Measurements from ENCODE around the gene ATPAF2. TPM values are rescaled to one million over a fixed set of nuclear protein-coding genes. Genes with fewer than 3 reads are reported as not detected.

ATPAF2 gene
- total RNA-seq, 1 experiment from 2014 or later: 17.8 TPM

DNA sequence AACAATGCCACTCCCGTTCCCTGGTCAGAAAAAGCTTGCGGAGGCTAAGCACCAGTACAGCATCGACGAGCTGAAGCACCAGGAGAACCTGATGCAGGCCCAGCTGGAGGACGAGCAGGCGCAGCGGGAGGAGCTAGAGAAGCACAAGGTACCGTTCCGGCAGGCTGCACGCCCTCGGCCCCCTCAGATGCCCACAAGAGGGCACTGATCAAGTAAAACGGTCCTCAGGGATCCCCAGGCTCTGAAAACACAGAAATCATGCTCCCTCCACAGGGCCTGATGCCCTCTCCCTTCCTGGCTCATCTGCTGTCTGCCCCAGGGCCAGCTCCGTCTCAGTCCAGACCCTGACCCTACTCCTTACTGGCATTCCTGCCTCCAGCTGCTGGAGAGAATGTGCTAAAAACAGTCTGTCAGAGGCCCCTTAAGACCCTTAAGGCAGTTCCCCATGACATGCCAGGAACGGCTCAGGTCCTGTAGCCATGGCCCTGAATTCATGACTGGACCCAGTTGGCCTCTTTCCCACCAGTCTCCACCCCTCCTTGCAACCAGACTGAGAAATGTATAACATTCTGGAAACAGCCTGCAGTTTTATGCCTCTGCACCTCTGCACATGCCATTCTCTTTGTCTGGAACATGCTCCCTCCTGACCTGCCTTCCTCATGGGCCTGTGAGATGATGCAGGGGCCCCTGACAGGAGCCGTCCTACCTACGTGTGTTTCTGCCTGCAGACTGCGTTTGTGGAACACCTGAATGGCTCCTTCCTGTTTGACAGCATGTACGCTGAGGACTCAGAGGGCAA, 44.5 kb downstream of the ATPAF2 start:
- no peak for DNase-seq (ENCODE audit: low read depth in 1 of 2, low spot score in 2 of 2)
- no peaks in the 10 kb centered on the region for H3K27me3 ChIP-seq (replicated peaks)
- H3K27ac ChIP-seq: no peak overlapping the region
- H3K4me1 ChIP-seq (replicated peaks): peaks cover 13% of the 10 kb centered on the region
- no peaks in the 10 kb centered on the region for H3K36me3 ChIP-seq
- H3K4me3 ChIP-seq: no peak overlapping the region
- no peaks in the 10 kb centered on the region for H3K9me3 ChIP-seq (replicated peaks)

DNA sequence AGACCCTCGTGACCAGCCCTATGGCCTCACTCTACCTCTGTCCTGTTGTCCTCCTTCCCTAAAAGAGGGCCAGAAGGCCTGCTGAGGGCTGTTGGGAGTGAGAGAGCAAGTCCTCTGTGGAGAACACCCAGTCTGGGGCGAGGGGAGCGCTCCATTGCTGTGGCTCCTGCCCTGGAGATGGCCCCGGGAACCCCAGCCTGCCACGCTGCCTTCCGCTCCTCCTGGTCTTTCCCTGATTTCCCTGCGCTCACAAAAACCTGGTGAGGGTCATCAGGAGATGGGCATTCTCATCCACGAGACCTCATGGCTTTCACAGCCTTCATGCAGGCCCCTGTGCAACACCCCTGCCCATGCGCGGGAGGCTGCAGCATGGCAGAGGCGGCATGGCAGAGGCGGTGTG, 45.1 kb downstream of the ATPAF2 start:
- Histone ChIP-seq H3K27ac (no peak overlapping the region), H3K9me3 (replicated peaks) (no peaks in the 10 kb centered on the region), H3K36me3 (no peaks in the 10 kb centered on the region), H3K4me1 (replicated peaks) (peaks cover 13% of the 10 kb centered on the region), H3K4me3 (no peak overlapping the region), H3K27me3 (replicated peaks) (no peaks in the 10 kb centered on the region)
- no peak for DNase-seq (ENCODE audit: low read depth in 1 of 2, low spot score in 2 of 2)

DNA sequence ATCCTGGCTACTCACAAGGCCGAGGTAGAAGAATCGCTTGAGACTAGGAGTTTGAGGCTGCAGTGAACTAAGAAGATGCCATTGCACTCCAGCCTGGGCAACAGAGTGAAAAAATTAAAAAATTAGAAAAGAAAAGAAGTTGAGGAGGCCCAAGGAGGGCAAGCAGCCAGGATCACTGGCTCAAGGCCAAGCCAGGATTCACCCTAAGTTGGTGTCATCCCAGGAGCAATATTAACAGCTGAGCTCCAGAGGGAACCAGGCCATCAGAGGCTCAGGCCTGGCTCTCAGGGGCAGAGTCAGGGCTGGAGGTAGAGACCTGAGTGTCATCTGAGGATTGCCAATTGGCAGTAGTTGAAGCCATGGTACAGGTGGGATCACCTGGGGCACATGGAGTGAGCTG, 45.6 kb downstream of the ATPAF2 start:
- H3K9me3 ChIP-seq (replicated peaks): no peaks in the 10 kb centered on the region
- no peaks in the 10 kb centered on the region for H3K27me3 ChIP-seq (replicated peaks)
- H3K36me3 ChIP-seq: no peaks in the 10 kb centered on the region
- no peak for DNase-seq (ENCODE audit: low read depth in 1 of 2, low spot score in 2 of 2)
- peaks cover 13% of the 10 kb centered on the region for H3K4me1 ChIP-seq (replicated peaks)
- no peak overlapping the region for H3K4me3 ChIP-seq
- no peak overlapping the region for H3K27ac ChIP-seq

DNA sequence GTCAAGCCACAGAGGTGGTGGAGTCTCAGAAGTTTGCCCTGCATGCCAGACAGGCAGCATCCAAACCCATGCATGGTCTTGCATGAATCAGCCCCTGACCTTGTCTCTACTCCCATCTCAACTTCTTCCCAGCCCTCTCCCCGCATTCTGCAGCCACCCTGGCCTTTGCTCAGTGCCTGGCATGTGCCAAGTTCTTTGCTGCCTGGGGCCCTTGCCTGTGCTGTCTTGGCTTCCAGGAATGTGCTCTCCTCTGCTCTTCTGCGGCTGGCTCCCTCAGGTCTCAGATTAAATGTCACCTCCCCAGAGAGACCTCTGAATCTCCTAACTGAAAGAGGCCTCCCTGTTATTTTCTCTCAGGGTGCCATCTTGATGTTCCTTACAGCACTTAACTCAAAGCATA, 48.7 kb downstream of the ATPAF2 start:
- Histone ChIP-seq H3K4me3 (no peak overlapping the region), H3K9me3 (replicated peaks) (no peaks in the 10 kb centered on the region), H3K27ac (peak overlapping the region; percentile 86), H3K27me3 (replicated peaks) (no peaks in the 10 kb centered on the region), H3K36me3 (no peaks in the 10 kb centered on the region), H3K4me1 (replicated peaks) (peaks cover 13% of the 10 kb centered on the region)
- DNase-seq (ENCODE audit: low read depth in 1 of 2, low spot score in 2 of 2): no peak

DNA sequence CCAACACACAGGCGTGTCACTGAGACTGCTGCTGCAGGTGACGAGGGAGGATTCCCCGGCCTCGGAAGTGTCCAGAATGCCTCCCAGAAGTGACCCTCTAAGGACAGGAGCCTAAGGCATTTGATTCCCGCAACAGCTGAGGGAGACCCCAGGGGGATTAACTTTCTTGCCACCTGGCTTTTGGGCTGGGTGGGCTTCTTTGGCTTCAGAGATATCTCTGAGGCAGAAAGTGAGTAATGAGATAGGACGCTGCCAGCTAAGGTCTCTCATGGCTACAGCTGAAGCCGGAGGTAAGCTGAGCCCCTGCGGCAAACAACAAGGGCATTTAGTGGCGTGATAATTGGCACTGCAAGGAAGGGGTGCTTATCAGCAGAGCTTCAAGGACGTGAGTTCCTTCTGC, 49.4 kb downstream of the ATPAF2 start:
- Histone ChIP-seq H3K4me3 (no peak overlapping the region), H3K27ac (no peak overlapping the region), H3K27me3 (replicated peaks) (no peaks in the 10 kb centered on the region), H3K36me3 (no peaks in the 10 kb centered on the region), H3K9me3 (replicated peaks) (no peaks in the 10 kb centered on the region), H3K4me1 (replicated peaks) (peaks cover 13% of the 10 kb centered on the region)
- no peak for DNase-seq (ENCODE audit: low read depth in 1 of 2, low spot score in 2 of 2)

DNA sequence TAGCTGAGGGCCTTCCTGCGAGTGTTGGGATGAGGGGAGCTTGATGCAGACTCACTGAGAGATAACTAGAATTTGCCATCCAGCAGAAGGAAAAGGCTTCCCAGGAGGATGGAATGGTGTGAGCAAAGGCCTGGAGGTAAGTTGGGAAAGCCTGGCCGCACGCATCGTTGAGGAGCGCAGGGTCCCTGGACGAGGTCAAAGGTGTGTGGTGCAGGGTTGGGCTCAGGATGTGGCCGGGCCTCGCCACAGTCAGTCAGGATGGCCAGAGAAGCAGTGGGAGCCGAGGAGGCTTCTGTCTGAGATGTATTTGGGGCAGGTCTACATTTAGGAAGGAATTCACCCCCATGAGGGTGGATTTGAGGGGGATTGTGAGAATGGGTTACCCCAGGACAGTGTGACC, 49.9 kb downstream of the ATPAF2 start:
- H3K4me1 ChIP-seq (replicated peaks): peaks cover 13% of the 10 kb centered on the region
- H3K36me3 ChIP-seq: no peaks in the 10 kb centered on the region
- no peaks in the 10 kb centered on the region for H3K27me3 ChIP-seq (replicated peaks)
- no peak overlapping the region for H3K4me3 ChIP-seq
- H3K27ac ChIP-seq: no peak overlapping the region
- DNase-seq (ENCODE audit: low read depth in 1 of 2, low spot score in 2 of 2): no peak
- no peaks in the 10 kb centered on the region for H3K9me3 ChIP-seq (replicated peaks)

DNA sequence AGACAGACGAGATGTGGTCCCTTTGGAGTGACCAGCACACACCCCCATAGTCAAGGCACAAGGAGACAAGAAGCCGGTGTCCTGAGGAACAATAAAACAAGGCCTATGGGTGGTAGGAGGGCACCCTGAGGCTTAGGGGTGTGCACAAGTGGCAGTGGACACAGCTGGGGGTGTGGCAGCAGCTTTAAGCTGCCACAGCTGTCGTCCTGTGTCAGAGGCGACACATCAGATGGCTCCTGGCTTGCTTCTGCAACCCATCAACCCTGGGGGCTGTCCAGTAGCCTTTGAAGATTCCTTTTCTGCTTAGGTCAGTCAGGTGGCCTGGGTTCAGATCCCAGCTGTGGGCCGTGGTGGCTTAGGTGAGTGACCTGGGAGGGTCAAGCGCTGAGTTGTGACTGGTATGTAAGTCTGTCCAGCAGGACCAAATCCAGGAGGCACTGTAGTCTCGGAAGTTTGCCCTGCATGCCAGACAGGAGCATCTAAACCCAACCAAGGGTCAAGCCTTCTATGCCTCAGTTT, 50.5 kb downstream of the ATPAF2 start:
- H3K4me3 ChIP-seq: no peak overlapping the region
- H3K27me3 ChIP-seq (replicated peaks): no peaks in the 10 kb centered on the region
- no peak overlapping the region for H3K27ac ChIP-seq
- no peaks in the 10 kb centered on the region for H3K9me3 ChIP-seq (replicated peaks)
- H3K36me3 ChIP-seq: no peaks in the 10 kb centered on the region
- no peak for DNase-seq (ENCODE audit: low read depth in 1 of 2, low spot score in 2 of 2)
- peaks cover 13% of the 10 kb centered on the region for H3K4me1 ChIP-seq (replicated peaks)

DNA sequence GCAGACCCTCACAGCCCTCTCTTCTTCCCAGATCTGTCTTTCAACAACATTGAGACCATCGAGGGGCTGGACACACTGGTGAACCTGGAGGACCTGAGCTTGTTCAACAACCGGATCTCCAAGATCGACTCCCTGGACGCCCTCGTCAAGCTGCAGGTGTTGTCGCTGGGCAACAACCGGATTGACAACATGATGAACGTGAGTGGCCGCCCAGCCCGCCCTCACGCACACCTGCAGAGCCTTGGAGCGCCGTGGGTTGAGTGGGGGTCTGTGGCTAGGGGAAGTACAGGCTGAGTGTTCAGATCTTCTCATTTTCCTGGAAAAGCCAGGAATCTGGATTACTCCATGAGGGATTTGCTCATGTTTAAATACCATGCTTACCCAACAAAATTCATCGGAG, 51.1 kb downstream of the ATPAF2 start:
- no peaks in the 10 kb centered on the region for H3K27me3 ChIP-seq (replicated peaks)
- H3K4me1 ChIP-seq (replicated peaks): peaks cover 13% of the 10 kb centered on the region
- H3K27ac ChIP-seq: no peak overlapping the region
- H3K4me3 ChIP-seq: no peak overlapping the region
- H3K9me3 ChIP-seq (replicated peaks): no peaks in the 10 kb centered on the region
- no peak for DNase-seq (ENCODE audit: low read depth in 1 of 2, low spot score in 2 of 2)
- H3K36me3 ChIP-seq: no peaks in the 10 kb centered on the region

DNA sequence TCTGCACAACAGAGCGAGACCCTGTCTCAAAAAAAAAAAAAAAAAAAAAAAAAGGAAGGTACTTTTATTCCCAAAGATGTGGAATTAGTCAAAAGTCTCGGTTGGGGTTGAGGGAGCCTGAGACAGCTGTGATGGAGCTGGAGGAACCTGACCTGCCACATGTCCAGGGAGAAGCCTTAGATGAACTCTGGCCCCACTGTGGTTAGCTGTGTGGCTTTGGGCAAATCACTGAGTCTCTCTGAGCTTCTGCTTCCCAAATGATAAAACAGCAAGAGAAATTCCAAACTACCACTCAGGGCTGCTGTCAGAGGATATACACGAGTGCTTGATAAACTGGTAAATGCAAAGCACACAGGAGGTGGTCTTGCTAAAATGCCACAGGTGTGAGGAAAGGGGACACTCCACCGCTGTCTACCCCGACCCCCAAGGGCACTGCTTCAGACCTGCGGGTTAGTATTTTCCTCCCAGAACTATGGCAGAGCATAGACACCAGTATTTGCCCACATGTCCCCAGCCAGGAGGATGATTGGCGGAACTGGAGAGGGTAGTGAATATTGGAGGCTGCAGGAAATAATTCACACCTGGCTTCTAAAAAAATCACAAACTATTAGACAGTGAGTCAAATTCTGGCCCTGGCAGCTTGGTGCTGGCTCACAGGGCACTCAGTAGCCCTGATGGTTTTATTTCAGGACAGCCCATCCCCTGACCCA, 51.6 kb downstream of the ATPAF2 start:
- no peak overlapping the region for H3K4me3 ChIP-seq
- no peaks in the 10 kb centered on the region for H3K27me3 ChIP-seq (replicated peaks)
- no peaks in the 10 kb centered on the region for H3K9me3 ChIP-seq (replicated peaks)
- peaks cover 13% of the 10 kb centered on the region for H3K4me1 ChIP-seq (replicated peaks)
- H3K36me3 ChIP-seq: no peaks in the 10 kb centered on the region
- no peak overlapping the region for H3K27ac ChIP-seq
- no peak for DNase-seq (ENCODE audit: low read depth in 1 of 2, low spot score in 2 of 2)

DNA sequence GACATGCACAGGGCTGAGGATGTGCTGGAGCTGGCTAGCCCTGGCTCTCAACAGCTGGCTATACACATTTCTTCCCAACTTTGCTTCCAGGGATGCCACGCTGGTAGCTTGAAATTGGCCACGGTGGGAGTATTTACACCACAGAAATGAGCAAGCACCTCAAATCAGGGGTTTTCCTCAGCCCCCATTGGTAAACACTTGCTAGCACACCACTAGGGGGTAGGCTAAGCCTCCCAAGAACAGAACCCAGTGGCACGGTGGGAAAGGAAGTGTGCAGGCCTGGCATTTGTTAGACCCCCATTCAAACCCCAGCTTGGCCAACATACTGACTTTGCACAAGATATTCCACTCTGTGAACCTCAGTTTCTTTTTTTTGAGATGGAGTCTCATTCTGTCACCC, 53.4 kb downstream of the ATPAF2 start:
- Histone ChIP-seq H3K9me3 (replicated peaks) (no peaks in the 10 kb centered on the region), H3K27ac (no peak overlapping the region), H3K4me3 (no peak overlapping the region), H3K36me3 (no peaks in the 10 kb centered on the region), H3K27me3 (replicated peaks) (no peaks in the 10 kb centered on the region), H3K4me1 (replicated peaks) (peaks cover 7% of the 10 kb centered on the region)
- no peak for DNase-seq (ENCODE audit: low read depth in 1 of 2, low spot score in 2 of 2)

DNA sequence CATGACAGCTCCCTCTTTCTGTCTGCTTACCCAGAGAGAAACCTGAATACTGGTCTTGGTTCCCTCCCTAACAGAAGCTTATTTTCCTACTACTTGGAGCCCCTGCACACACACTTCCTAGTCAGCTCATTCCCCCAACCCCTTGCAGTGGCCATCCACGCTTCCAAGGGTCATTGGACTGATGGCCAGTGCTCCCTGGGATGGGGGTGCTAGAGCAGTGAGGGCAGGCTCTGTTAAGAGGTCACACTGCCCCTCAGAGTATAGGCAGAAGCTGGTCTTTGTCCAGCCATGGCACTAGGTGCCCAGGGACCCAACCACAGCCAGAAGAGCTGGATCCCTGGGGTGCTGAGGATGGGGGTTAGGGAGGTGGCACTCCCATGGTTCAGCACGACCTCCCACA, 53.8 kb downstream of the ATPAF2 start:
- Histone ChIP-seq H3K4me1 (replicated peaks) (peaks cover 3% of the 10 kb centered on the region), H3K36me3 (no peaks in the 10 kb centered on the region), H3K27ac (no peak overlapping the region), H3K9me3 (replicated peaks) (no peaks in the 10 kb centered on the region), H3K27me3 (replicated peaks) (no peaks in the 10 kb centered on the region), H3K4me3 (no peak overlapping the region)
- DNase-seq (ENCODE audit: low read depth in 1 of 2, low spot score in 2 of 2): no peak

DNA sequence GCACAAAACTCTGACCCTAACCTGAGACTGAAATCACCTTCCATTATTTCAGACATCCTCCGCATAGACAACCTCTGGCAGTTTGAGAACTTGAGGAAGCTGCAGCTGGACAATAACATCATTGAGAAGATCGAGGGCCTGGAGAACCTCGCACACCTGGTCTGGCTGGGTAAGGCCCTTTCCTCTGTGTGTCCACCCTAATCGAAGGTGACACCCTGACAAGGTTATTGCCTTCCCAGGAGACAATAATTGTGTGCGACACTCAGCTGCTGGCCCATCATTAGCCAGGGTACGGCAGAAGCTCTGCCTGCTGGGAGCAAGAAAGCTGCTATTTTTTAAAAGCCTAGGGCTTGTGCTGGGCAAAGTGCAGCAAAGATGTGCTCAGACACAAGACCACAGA, 55.2 kb downstream of the ATPAF2 start:
- Histone ChIP-seq H3K27ac (no peak overlapping the region), H3K4me3 (no peak overlapping the region), H3K9me3 (replicated peaks) (no peaks in the 10 kb centered on the region), H3K4me1 (replicated peaks) (no peaks in the 10 kb centered on the region), H3K27me3 (replicated peaks) (no peaks in the 10 kb centered on the region), H3K36me3 (no peaks in the 10 kb centered on the region)
- DNase-seq (ENCODE audit: low read depth in 1 of 2, low spot score in 2 of 2): no peak

DNA sequence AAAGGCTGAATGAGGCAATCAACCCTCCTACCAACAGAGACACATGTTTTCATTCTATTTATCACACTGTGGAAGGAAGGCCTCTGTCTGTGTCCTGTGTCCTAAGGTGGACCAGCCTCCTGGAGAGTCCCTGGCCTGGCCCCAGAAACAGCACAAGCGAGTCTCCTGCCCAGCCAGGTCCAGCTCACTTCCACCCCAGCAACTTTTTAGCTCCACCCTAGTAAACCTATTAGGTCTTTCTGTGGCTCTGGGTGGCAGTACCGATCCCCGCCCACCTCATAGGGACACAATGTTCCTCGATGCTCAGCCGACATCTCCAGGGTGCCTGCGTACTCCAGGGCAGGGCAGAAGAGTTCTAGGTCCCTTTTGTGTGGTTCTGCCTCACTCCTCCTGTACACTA, 55.6 kb downstream of the ATPAF2 start:
- no peaks in the 10 kb centered on the region for H3K36me3 ChIP-seq
- DNase-seq (ENCODE audit: low read depth in 1 of 2, low spot score in 2 of 2): no peak
- no peak overlapping the region for H3K4me3 ChIP-seq
- H3K27me3 ChIP-seq (replicated peaks): no peaks in the 10 kb centered on the region
- H3K27ac ChIP-seq: no peak overlapping the region
- no peaks in the 10 kb centered on the region for H3K4me1 ChIP-seq (replicated peaks)
- no peaks in the 10 kb centered on the region for H3K9me3 ChIP-seq (replicated peaks)

DNA sequence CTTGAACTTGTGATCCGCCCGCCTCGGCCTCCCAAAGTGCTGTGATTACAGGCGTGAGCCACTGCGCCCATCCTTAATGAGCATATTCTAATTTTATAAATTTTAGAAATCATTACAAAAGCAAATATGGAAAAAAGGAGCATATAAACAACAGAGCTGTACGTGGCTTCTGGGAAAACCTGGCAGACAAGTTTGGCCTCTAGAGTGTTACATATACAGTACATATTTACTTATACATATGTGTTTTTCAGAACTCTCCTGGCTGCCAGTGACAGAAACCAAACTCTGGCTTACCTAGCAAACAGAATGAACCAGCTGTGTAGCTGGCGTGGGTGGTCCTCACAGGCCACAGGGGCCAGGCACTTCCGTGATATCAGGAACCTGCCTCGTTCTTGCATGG, 56.2 kb downstream of the ATPAF2 start:
- no peak overlapping the region for H3K27ac ChIP-seq
- no peaks in the 10 kb centered on the region for H3K4me1 ChIP-seq (replicated peaks)
- no peaks in the 10 kb centered on the region for H3K9me3 ChIP-seq (replicated peaks)
- DNase-seq (ENCODE audit: low read depth in 1 of 2, low spot score in 2 of 2): no peak
- no peaks in the 10 kb centered on the region for H3K27me3 ChIP-seq (replicated peaks)
- H3K4me3 ChIP-seq: no peak overlapping the region
- no peaks in the 10 kb centered on the region for H3K36me3 ChIP-seq
